ENCODE data around the gene PLEKHM1.

DNA sequence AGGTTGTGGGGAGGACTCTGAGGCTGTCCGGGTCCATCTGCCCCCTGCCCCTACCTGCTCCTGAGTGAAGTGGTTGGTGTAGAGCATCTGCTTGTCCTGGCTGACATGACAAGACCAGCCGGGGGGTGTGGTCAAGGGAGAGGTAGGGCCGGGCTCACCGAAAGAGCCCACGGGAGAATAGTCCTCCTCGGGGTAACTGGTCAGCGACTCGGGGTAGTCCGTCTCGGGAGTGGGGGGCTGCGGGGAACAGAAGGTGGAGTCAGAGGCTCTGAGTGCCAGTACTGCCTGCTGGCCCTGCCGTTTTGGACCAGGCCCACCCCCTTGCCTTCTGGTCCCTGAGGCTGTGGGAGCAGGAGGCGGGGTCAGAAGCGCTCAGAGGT, 85.7 kb downstream of the PLEKHM1 start:
- TF ChIP-seq EZH2 (IDR thresholded peaks at IDR 0.05; ENCODE audit: insufficient read depth, low read length), result no peak
- TF ChIP-seq, protein P1, sequence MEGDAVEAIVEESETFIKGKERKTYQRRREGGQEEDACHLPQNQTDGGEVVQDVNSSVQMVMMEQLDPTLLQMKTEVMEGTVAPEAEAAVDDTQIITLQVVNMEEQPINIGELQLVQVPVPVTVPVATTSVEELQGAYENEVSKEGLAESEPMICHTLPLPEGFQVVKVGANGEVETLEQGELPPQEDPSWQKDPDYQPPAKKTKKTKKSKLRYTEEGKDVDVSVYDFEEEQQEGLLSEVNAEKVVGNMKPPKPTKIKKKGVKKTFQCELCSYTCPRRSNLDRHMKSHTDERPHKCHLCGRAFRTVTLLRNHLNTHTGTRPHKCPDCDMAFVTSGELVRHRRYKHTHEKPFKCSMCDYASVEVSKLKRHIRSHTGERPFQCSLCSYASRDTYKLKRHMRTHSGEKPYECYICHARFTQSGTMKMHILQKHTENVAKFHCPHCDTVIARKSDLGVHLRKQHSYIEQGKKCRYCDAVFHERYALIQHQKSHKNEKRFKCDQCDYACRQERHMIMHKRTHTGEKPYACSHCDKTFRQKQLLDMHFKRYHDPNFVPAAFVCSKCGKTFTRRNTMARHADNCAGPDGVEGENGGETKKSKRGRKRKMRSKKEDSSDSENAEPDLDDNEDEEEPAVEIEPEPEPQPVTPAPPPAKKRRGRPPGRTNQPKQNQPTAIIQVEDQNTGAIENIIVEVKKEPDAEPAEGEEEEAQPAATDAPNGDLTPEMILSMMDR (IDR thresholded peaks at IDR 0.05; ENCODE audit: insufficient read depth, low read depth, low read length), result no peak
